ENCODE data around the gene SPSB4.

- no peak for TF ChIP-seq CTCF (IDR thresholded peaks at IDR 0.05)
- TF ChIP-seq ZFX (IDR thresholded peaks at IDR 0.05; ENCODE audit: borderline replicate concordance): no peak
Measured at GRCh38 chr3:141073580-141073979, 22.4 kb downstream of the SPSB4 start.
